Left lung (tissue), 10 donors: ENCODE results near the gene LTBR. TPM values are rescaled to one million over a fixed set of nuclear protein-coding genes. Genes with fewer than 3 reads are reported as not detected.
A peak's percentile ranks its signal among the peaks of the same experiment; 100 is the strongest.

Source experiments
- ATAC-seq: fragments of 200-7000 bp; cut with Tn5 transposase; one replicate; pipeline ENCODE4 v1.9.1; 2020; ENCODE audit warnings: moderate library complexity
- DNase-seq, 4 donors: peaks; one replicate each; pipeline ENCODE4 v3.0.0-alpha.2; 2013 to 2020
- H3K27ac ChIP-seq, 2 donors: fragments of 200-600 bp; sonication (generic) in 1 of 2; one replicate each; pipeline versions ENCODE4 v1.5.0 to v1.8.0; 2020 to 2021
- H3K27me3 ChIP-seq, 2 donors: fragments of 200-600 bp; sonication (generic) in 1 of 2; one replicate each; pipeline versions ENCODE4 v1.5.0 to v1.8.0; 2020 to 2021
- H3K36me3 ChIP-seq, 2 donors: fragments of 200-600 bp; sonication (generic) in 1 of 2; one replicate each; pipeline versions ENCODE4 v1.5.0 to v1.8.0; 2020 to 2021
- H3K4me1 ChIP-seq, 2 donors: fragments of 200-600 bp; one replicate each; pipeline ENCODE4 v1.8.0; 2021
- H3K4me3 ChIP-seq, 2 donors: fragments of 200-600 bp; sonication (generic) in 1 of 2; one replicate each; pipeline versions ENCODE4 v1.5.0 to v1.8.0; 2020 to 2021; ENCODE audit warnings: mild to moderate bottlenecking in 1 of 2
- H3K9me3 ChIP-seq, 2 donors: fragments of 200-600 bp; sonication (generic) in 1 of 2; one replicate each; pipeline versions ENCODE4 v1.5.0 to v1.8.0; 2020 to 2021
- intact Hi-C, 2 donors: fragments of 100-400 bp; cut with DNase I; formaldehyde crosslinking; loops; one replicate each; pipeline versions ENCODE4 v1.11.2 to v1.14.2; 2022
- polyA plus RNA-seq, 6 donors: library from polyadenylated mRNA; unstranded; fragments of 120-200 nt; gene quantifications; one replicate each; pipeline ENCODE4 v1.2.1, GENCODE V29; 2013; ENCODE audit not compliant: insufficient read length in 6 of 6
- total RNA-seq, 2 donors: library from RNA; stranded (reverse); fragmentation: NEBNext Ultra II Directional; extraction: Animal tissue kit (Norgen Biotek cat#: 25700); gene quantifications; one replicate each; pipeline ENCODE4 v1.2.1, GENCODE V29; 2021
- TF ChIP-seq, protein P1 (sequence below), 2 donors: fragments of 200-600 bp; sonication (generic) in 1 of 2; IDR thresholded peaks; one replicate each; pipeline versions ENCODE4 v1.5.0 to v1.8.0; 2021; ENCODE audit warnings: antibody characterized with exemption in 2 of 2
- donor health status: DM: no; HTN: yes; CAD: no.
- donor health status: DM: no; HTN: no; CAD: no.

Gene LTBR
- total and polyA plus RNA-seq, 8 donors, result 66.6 to 153 (median 90.7) TPM

DNA sequence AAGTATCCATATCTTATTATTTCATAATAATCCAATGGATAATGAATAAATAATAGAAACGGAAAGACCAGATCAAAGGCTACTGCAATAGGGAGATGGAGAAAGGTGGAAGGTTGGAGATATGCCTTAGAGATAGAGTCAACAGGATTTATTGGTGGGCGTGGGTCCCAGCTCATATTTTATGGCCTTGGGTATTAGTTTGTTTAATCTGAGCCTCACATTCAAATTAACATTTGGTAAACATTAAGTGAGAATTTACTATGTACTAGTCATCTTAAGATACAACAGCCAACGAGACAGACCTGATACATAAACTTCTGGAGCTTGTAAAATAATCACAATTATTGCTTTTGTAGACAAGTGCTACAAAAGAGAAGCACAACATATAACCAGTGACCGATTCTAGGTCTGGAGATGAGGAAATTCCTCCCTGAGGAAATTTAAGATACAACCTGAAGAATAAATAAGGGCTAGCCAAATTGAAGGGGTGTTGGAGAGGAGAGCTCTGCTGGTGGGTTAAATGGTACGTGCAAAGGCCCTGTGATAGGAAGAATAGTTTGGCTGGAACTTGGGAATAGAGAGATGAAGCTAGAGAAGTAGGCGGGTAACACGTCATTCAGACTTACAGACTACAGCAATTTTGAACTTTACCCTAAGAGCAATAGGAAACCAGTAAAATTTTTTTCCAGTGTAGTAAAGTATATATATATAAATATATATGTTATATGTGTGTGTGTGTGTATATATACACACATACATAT lies 16.1 kb downstream of the LTBR start:
- H3K36me3 ChIP-seq, result peaks cover 0 to 15% of the 10 kb centered on the region in 2 donors
- H3K4me1 ChIP-seq, result no peaks in the 10 kb centered on the region
- TF ChIP-seq, protein P1, sequence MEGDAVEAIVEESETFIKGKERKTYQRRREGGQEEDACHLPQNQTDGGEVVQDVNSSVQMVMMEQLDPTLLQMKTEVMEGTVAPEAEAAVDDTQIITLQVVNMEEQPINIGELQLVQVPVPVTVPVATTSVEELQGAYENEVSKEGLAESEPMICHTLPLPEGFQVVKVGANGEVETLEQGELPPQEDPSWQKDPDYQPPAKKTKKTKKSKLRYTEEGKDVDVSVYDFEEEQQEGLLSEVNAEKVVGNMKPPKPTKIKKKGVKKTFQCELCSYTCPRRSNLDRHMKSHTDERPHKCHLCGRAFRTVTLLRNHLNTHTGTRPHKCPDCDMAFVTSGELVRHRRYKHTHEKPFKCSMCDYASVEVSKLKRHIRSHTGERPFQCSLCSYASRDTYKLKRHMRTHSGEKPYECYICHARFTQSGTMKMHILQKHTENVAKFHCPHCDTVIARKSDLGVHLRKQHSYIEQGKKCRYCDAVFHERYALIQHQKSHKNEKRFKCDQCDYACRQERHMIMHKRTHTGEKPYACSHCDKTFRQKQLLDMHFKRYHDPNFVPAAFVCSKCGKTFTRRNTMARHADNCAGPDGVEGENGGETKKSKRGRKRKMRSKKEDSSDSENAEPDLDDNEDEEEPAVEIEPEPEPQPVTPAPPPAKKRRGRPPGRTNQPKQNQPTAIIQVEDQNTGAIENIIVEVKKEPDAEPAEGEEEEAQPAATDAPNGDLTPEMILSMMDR (IDR thresholded peaks at IDR 0.05), result no peak
- H3K4me3 ChIP-seq, result no peak overlapping the region
- ATAC-seq, result no peak
- no peak overlapping the region for H3K27ac ChIP-seq
- intact Hi-C loops, result no loop called here
- no peak for DNase-seq
- H3K27me3 ChIP-seq, result no peaks in the 10 kb centered on the region
- no peaks in the 10 kb centered on the region for H3K9me3 ChIP-seq

DNA sequence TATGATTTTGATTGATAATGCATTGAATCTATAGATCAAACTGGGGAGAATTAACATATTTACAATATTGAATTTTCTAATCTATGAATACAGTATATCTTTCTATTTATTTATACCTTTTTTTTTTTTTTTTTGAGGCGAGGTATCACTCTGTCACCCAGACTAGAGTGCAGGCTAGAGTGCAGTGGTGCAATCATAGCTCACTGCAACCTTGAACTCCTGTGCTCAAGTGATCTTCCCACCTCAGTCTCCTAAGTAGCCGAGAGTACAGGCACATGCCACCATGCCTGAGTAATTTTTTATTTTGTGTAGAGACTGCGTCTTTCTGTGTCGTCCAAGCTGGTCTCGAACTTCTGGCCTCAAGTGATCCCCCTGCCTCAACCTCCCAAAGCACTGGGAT lies 20.4 kb downstream of the LTBR start:
- no peaks in the 10 kb centered on the region for H3K9me3 ChIP-seq
- H3K27me3 ChIP-seq, result no peaks in the 10 kb centered on the region
- TF ChIP-seq, protein P1 (IDR thresholded peaks at IDR 0.05), result no peak
- H3K4me3 ChIP-seq, result no peak overlapping the region
- no peaks in the 10 kb centered on the region for H3K4me1 ChIP-seq
- H3K27ac ChIP-seq, result no peak overlapping the region
- no peak for ATAC-seq
- H3K36me3 ChIP-seq, result no peaks in the 10 kb centered on the region
- DNase-seq, result no peak
- intact Hi-C loops, result no loop called here

DNA sequence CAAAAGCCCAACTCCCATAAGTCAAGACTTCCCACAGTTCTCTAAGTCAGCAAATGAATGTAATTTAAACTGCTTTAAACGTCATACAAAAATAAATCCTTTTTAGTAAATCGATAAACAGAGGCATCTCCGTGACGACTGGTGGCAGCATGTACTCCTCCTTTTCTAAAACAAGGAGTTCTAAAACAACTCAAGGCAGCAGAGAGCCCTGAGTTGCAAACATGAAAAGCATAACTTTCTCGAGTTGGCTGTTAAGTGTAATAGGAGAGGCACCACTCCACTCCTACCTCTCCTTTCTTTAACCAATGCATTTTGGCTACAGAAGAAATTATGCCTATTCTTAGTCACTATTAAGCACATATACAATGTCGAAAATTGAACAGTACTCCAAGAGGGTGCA lies 22.0 kb downstream of the LTBR start:
- Histone ChIP-seq H3K4me3 (no peak overlapping the region), H3K4me1 (no peaks in the 10 kb centered on the region), H3K36me3 (no peaks in the 10 kb centered on the region), H3K27ac (no peak overlapping the region), H3K27me3 (no peaks in the 10 kb centered on the region), H3K9me3 (no peaks in the 10 kb centered on the region)
- TF ChIP-seq, protein P1 (IDR thresholded peaks at IDR 0.05), result no peak
- intact Hi-C loops, result no loop called here
- peak; percentile 93 for ATAC-seq
- DNase-seq, result no peak

DNA sequence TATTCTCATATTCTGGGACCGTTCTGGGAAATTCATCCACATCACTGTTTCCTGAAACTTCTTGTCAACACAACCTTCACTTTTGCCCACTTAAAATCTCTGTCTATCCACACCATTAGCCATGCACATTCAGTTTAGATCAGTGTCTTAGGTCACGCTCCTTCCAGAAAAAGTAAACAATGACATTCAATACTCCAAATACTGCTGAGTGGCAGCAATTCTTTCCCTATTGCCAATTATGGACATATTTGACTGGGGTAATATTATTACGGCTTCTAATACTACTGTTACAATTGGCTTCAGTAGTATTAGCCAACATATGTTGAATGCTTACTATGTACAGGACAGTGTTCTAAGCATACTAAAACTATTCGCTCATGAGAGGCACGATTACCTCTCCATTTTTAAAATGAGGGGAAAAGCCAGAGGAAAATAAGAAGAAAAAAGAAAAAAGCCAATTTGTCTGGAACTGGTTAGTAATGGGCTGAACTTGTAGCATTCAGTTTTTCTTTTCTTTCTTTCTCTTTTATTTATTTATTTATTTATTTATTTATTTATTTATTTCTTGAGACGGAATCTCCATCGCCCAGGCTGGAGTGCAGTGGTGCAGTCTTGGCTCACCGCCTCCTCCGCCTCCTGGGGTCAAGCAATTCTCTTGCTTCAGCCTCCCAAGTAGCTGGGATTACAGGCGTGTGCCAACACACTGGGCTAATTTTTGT lies 23.4 kb downstream of the LTBR start:
- Histone ChIP-seq H3K4me1 (no peaks in the 10 kb centered on the region), H3K27me3 (no peaks in the 10 kb centered on the region), H3K9me3 (no peaks in the 10 kb centered on the region), H3K27ac (no peak overlapping the region), H3K4me3 (no peak overlapping the region), H3K36me3 (no peaks in the 10 kb centered on the region)
- no peak for DNase-seq
- ATAC-seq, result no peak
- TF ChIP-seq, protein P1 (IDR thresholded peaks at IDR 0.05), result no peak
- intact Hi-C loops, result no loop called here

DNA sequence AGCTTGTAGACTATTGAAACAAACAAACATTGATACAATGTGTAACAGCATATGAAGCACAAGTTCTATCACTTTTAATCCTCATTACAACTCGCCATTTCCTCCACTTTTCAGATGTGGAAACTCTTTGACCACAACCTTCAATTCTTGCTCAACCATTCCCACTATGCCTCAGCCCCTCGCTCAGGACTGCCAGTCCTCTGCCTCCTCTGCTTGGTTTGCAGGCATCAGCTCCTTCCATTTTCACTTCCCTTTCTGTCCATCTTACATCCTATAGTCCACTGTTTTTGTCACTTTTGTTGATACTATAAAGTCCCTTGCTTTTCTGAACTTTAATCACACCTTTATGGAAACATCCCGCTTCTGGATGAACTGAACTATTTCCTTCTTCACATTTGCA lies 32.6 kb downstream of the LTBR start:
- TF ChIP-seq, protein P1 (IDR thresholded peaks at IDR 0.05), result no peak
- Histone ChIP-seq H3K4me3 (no peak overlapping the region), H3K27me3 (no peaks in the 10 kb centered on the region), H3K27ac (peak overlapping the region in 1 of 2 donors; percentile 13), H3K36me3 (peaks cover 0 to 8% of the 10 kb centered on the region in 2 donors), H3K9me3 (no peaks in the 10 kb centered on the region), H3K4me1 (peaks cover 5 to 28% of the 10 kb centered on the region in 2 donors)
- ATAC-seq, result peak; percentile 73
- DNase-seq, result no peak
- intact Hi-C loops, result no loop called here
